ENCODE results near the gene ZMIZ1. TPM values are rescaled to one million over a fixed set of nuclear protein-coding genes. Genes with fewer than 3 reads are reported as not detected.

ZMIZ1 gene
- total RNA-seq, 1 experiment from 2014 or later, result 42.3 TPM

- H3K27me3 ChIP-seq (replicated peaks; ENCODE audit: control insufficient read depth, insufficient read depth, low read length), result no peaks in the 10 kb centered on the region
- BruUV-seq (replicated peaks), result no TSS peak
- ChIA-PET CTCF (interaction anchor here (0.6 kb wide), 1 partner anchor 52 kb away, joined by 4 read pairs; no protein-coding TSS in a partner anchor), POLR2A (no interaction called here)
- intact Hi-C loops (cut with micrococcal nuclease; ENCODE audit: unreplicated experiment), result no loop called here
- H3K36me3 Mint-ChIP-seq (ENCODE audit: insufficient read depth, unreplicated experiment), result peaks cover 63% of the 10 kb centered on the region
- H3K9me3 ChIP-seq, result no peaks in the 10 kb centered on the region
- H3K4me3 ChIP-seq (ENCODE audit: low read depth, low read length), result no peak overlapping the region
- no peaks in the 10 kb centered on the region; the same call in 1 of the 2 replicates for H3K36me3 ChIP-seq (ENCODE audit: control insufficient read depth, insufficient read depth, low read length)
- no peaks in the 10 kb centered on the region for H3K9me3 Mint-ChIP-seq (ENCODE audit: unreplicated experiment)
- no peak for TF ChIP-seq CTCF (IDR thresholded peaks at IDR 0.05; ENCODE audit: insufficient read depth in 1 of 2, low read depth in 1 of 2, low read length in 1 of 2, severe bottlenecking in 1 of 2, unreplicated experiment in 1 of 2)
- peaks cover 20% of the 10 kb centered on the region for H3K4me1 Mint-ChIP-seq (ENCODE audit: low read depth, unreplicated experiment)
- H3K4me3 Mint-ChIP-seq (ENCODE audit: unreplicated experiment), result no peak overlapping the region
- DNase-seq, result no peak
- H3K27me3 Mint-ChIP-seq (ENCODE audit: insufficient read depth, unreplicated experiment), result no peaks in the 10 kb centered on the region
- peaks cover 23% of the 10 kb centered on the region for H3K4me1 ChIP-seq
- no peak overlapping the region for H3K27ac Mint-ChIP-seq (ENCODE audit: unreplicated experiment)
These were observed 110.6 kb downstream of the ZMIZ1 start for GRCh38 chr10:79179164-79179956.

DNA sequence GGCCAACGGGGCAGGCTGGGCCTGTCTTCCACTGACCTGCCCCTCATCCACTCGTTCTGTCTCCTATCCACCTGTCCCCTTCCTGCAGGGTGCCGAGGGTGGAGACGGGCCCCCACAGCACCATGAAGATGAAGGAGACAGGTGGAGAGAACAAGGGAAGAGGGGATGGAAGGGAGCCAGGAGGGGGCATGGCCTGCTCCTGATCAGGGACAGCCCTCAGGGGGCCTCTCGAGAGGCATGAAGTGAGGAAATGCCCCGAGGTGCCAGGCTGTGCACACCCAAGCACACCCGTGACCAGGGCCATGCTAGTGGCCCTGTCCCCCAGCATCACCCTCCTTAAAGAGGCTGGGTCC, 111.2 kb downstream of the ZMIZ1 start:
- H3K4me3 ChIP-seq (ENCODE audit: low read depth, low read length), result no peak overlapping the region
- no peak for TF ChIP-seq CTCF (IDR thresholded peaks at IDR 0.05; ENCODE audit: insufficient read depth in 1 of 2, low read depth in 1 of 2, low read length in 1 of 2, severe bottlenecking in 1 of 2, unreplicated experiment in 1 of 2)
- ChIA-PET CTCF (no interaction called here), POLR2A (no interaction called here)
- Mint-ChIP-seq H3K9me3 (ENCODE audit: unreplicated experiment) (no peaks in the 10 kb centered on the region), H3K4me1 (ENCODE audit: low read depth, unreplicated experiment) (peaks cover 24% of the 10 kb centered on the region), H3K36me3 (ENCODE audit: insufficient read depth, unreplicated experiment) (peaks cover 62% of the 10 kb centered on the region), H3K4me3 (ENCODE audit: unreplicated experiment) (no peak overlapping the region), H3K27ac (ENCODE audit: unreplicated experiment) (no peak overlapping the region), H3K27me3 (ENCODE audit: insufficient read depth, unreplicated experiment) (no peaks in the 10 kb centered on the region)
- intact Hi-C loops (cut with micrococcal nuclease; ENCODE audit: unreplicated experiment), result no loop called here
- no peak for DNase-seq
- H3K9me3 ChIP-seq, result no peaks in the 10 kb centered on the region
- no peaks in the 10 kb centered on the region for H3K27me3 ChIP-seq (replicated peaks; ENCODE audit: control insufficient read depth, insufficient read depth, low read length)
- no TSS peak for BruUV-seq (replicated peaks)
- H3K4me1 ChIP-seq, result peaks cover 28% of the 10 kb centered on the region
- no peaks in the 10 kb centered on the region; the same call in 1 of the 2 replicates for H3K36me3 ChIP-seq (ENCODE audit: control insufficient read depth, insufficient read depth, low read length)

DNA sequence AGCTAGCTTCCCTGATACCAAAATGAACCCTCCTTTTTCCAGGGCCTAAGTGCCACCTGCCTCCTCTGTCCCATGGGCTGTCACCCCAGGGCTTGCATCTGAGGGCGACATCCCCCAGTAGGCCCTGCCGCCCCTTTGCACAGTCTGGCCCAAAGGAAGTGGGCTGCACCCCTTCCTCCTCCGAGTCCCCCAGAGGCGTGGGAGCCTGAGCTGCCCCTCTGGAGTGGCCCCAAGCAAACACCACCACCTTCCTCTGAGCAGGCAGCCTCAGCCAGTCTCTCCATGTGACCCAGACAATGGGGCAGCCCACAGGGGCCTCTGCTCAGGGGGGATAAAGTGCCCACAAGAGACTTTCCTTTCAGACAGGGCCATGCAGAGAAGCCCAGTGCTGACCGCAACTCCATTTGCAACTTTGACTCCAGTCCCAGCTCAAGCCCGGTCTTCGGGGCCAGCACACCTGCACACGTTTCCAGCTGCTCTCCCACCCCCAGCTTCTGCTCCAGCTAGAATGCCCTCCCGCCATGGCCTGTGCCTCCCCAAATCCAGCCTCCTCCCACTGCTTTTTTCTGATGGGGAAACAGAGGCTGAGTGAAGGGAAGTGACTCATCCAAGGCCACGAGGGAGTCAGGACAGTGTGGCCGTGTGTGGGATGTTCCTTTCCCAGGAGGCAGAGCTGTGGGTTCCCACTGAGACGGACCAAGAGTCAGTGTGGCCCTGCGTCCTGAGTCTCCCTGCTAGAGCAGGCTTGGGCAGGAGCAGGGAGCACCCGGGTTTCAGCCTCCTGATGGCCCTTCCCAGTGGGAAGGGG, 111.9 kb downstream of the ZMIZ1 start:
- Histone ChIP-seq H3K27me3 (replicated peaks; ENCODE audit: control insufficient read depth, insufficient read depth, low read length) (no peaks in the 10 kb centered on the region), H3K36me3 (ENCODE audit: control insufficient read depth, insufficient read depth, low read length) (no peaks in the 10 kb centered on the region; the same call in 1 of the 2 replicates), H3K9me3 (no peaks in the 10 kb centered on the region), H3K4me3 (ENCODE audit: low read depth, low read length) (no peak overlapping the region), H3K4me1 (peaks cover 35% of the 10 kb centered on the region)
- POLR2A ChIA-PET, result no interaction called here
- H3K27me3 Mint-ChIP-seq (ENCODE audit: insufficient read depth, unreplicated experiment), result no peaks in the 10 kb centered on the region
- no TSS peak for BruUV-seq (replicated peaks)
- H3K4me1 Mint-ChIP-seq (ENCODE audit: low read depth, unreplicated experiment), result peaks cover 18% of the 10 kb centered on the region
- no peaks in the 10 kb centered on the region for H3K9me3 Mint-ChIP-seq (ENCODE audit: unreplicated experiment)
- intact Hi-C loops (cut with micrococcal nuclease; ENCODE audit: unreplicated experiment), result no loop called here
- H3K36me3 Mint-ChIP-seq (ENCODE audit: insufficient read depth, unreplicated experiment), result peaks cover 55% of the 10 kb centered on the region
- DNase-seq, result no peak
- CTCF ChIA-PET, result interaction anchor here (0.6 kb wide), 1 partner anchor 18 kb away, joined by 4 read pairs; no protein-coding TSS in a partner anchor
- no peak for TF ChIP-seq CTCF (IDR thresholded peaks at IDR 0.05; ENCODE audit: insufficient read depth in 1 of 2, low read depth in 1 of 2, low read length in 1 of 2, severe bottlenecking in 1 of 2, unreplicated experiment in 1 of 2)
- H3K4me3 Mint-ChIP-seq (ENCODE audit: unreplicated experiment), result no peak overlapping the region
- peak overlapping the region; percentile 91 for H3K27ac Mint-ChIP-seq (ENCODE audit: unreplicated experiment)

All from Caco-2 (cell line).